ENCODE measurements around the gene SOX18.

Gene SOX18

DNA sequence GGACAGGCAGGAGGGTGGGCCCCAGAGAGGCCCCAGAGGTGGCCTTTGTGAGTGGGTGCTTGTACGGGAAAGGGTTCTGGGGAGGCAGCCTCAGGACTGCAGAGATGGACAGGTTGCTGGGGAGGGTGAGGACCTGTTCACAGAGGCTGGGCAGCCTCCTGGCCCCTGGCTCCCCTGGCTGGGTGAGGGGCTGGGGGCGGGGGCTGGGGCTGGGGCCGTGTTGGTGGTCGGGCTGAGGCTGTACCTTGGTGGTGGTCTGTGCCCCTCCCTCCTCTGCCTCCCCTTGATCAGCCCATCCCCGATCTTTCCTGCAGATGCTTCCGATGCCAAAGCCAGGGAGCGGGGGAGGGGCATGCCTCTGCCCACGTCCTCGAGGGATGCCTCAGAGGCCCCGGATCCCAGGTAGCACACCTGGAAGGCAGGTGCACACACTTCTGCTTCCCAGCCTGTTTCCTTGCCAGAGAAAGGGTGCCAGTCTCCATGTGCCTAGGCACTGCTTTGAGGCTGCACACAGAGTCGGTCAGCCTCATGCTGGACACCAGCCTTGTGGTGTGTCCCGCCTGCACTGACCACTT, 18.4 kb upstream of the SOX18 start:
- DNase-seq = no peak

DNA sequence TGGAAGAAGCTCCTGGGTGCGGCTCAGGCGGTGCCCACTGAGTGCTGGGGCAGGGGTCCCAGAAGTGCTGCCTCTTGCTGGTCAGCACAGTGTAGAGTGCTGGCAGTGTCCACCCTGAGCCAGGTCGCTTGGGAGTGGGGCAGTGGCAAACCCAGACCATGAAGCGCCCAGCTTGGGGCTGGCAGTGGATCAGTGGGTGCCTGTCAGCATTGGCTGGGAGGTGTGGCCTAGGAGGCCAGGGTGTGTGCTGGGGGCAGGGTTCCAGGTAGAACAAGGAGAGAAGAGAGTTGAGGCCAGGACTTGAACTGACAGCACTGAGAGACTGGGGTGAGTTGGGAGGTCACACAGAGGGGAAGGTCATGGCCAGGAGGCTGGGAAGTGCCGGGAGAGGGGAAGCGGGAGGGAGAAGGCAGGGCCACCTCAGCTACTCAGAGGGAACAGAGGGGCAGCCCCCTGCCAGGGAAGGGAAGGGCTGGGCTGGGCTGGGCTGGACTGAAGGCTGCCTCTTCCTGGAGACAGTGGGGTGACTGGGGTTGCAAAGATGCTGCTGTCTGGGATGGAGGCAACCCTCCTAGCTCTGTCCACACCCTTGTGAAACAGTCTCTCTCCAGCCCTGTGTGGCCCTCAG, 17.7 kb upstream of the SOX18 start:
- DNase-seq = no peak

DNA sequence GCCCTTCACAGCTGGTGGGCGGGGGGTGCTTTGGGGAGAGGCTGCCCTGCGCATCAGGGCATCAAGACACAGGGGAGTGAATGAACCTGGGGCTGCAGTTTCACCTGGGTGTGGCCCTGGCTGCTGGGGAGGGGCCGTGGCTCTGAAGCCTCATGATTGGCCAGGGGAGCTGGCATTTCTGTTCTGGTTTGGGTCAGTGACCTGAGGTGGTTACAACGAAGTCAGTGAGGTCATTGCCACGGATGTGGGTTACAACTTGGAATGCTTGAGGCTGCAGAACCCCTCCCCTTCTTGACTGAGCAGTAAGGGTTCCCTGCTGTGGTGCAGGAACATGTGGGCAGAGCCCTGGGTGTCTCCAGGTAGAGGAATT, 16.5 kb upstream of the SOX18 start:
- DNase-seq = no peak

DNA sequence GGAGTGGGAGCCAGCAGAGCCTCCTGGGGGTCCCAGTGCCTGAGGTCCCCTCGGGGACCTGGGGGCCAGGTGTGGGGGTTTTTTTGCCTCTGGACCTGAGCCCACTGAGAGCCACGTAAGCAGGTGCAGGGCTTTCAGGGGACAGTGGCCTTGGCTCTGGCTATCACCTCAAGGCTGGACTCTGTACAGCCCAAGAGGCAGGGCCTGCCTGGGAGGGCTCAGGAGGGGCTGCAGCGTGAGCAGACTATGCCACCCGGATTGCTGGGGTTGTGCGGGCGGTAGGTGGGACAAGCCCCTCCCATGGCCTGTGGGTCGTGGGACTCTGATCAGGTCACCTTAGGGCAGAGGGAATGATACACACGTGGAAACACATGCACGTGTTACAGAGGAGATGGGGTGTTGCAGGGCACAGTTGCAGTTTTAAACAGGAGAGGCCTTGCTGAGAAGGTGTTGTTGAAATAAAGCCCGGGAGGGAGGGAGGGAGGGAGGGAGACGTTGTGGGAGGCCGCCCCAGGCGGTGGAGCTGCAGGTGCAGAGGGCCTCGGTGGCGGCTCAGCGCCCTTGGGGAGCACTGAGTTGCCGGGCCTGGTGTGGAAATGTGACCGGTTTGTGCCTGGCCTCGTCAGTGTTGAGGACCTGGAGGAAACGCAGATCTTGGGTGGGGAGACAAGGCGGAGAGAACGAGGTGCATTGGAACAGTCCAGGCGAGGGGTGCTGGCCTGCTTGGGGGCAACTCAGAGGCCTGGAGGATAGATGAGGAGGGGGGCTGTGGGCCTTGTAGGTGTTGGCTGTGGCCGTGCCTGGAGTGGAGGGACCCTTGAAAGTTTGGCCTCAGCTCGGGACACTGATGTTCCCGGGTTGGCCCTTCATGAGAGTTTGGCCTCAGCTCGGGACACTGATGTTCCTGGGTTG, 15.9 kb upstream of the SOX18 start:
- DNase-seq = no peak

DNA sequence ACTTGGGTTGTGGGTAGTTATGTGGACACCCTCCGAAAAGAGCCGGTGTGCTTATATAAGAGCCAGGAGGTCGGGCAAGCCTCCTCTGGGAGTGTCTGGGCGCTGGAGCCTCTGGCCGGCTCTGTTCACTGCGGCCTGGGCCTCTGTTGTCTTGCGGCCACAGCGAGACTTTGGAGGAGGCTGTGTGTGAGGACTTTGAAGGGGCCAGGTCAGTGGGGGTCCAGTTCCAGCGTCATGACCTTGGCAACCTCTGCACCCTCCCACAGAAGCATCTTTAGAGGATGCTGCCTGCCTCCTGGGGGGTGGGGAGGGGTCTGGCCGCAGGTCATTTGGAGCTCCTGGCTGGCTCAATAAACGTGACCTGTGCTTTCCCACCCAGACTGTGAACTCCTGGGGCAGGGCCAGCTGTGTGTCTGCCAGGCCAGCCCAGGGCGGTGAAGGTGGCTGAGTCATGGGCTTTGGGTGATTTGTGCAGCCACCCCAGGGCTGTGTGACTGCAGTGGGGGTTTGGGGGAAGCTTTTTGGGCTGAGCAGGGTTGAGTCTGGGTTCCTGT, 14.8 kb upstream of the SOX18 start:
- DNase-seq = no peak

DNA sequence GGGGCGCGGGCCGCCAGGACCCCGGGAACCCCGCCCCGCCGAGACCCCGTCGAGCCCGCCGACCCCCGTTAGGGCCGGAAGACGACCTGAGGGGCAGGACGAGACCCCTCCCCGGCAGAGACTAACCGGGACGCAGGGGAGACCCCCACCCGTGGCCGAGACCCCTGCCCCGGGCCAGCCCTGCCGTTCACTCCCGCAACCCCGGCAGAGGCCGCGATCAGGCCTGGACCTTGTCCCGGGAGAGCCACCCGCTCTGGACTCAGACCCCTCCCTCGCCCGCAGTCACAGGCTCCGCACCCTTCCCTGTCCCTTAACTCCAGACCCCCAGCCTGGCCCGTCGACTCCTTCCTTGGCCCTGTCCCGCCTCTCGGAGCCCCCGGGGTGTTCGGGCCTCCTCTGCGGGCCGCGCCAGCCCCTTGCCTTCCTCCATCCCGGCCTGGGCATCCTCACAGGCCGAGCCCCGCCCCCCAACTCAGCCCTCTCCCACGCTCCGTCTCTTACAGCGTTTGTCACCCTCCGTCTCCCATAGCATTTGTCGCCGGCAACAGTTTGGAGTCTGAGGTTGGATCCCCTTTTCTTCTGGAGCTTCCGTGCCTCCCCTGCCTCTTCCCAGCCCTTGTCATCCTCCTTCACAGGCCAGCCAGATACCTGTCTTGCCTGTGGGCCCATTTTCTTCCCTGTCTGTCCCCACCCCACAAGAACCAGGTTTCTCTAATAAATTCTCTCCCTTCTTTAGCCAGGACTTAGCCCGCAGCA, 14.1 kb upstream of the SOX18 start:
- DNase-seq = no peak

DNA sequence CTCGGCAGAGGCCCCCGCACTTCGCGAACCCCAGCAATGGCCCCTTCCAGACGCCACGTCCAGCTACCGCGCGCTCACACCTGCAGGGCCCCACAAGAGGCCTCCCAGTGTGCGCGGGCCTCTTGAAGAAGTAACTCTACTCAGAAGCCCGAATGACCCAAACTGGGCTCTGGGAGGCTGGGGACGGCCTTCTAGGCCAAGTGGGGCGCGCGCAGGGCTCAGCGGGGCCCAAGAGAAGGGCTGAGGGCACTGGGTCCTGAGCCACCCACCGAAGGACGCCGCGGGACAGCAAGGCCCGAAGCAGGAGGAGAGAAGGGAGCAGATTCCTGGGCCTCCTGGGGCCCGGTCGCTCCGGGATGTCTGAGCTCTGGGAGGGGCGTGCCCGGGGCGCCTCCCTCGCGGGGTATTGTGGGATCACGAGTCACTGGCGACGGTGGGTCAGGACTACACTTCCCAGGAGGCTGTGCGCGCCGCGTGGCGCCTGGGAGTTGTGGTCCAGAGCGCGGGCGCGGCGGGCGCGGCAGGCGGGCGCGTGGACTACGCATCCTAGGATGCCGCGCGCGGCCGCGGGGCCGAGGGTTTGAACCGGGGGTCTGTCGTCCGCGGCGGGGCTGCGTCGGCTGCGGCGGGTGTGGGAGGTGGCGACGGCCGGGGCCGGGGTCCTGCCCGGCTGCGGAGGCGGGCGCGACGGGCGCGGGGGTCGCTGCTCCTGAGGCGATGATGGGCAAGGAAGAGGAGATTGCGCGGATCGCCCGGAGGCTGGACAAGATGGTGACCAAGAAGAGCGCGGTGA, 13.4 kb upstream of the SOX18 start, which contains the start of gene TCEA2:
TSS of gene TCEA2 (plus strand) at position 603 of the 793 bp plus-strand sequence. CDS start at position 718, 115 bp downstream.
- peak; percentile 68 for DNase-seq

DNA sequence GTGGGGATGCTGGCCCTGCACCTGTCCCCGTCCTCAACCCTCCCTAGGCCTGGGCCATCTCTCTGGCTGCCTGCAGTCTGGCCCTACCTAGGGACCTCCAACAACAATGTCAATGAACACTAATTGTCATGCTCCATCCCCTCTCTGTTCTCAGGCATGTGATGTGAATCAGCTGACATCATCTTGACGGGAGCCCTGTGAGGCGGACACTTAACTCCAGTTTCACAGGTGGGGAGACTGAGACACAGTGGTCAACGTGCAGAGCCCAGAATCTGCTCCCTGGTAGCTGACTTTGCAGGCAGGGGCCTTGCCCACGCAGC, 12.8 kb upstream of the SOX18 start:
- no peak for DNase-seq

DNA sequence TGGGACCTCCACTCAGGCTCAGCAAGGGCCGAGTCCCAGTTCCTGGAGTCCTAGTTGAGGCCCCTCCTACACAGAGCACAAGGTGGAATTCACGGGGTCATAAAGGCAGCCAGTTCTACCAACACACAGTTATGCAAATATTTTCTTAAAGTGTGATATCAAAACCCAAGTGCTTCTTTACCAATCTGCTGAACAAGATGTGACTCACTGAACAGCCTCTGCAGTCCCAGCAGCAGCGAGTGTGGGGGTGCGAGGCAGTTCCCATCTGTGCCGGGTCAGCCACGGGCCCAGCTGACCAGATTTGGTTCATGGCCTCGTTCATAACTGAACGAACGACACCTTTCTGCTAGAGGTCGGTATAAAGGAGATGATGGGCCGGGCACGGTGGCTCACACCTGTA, 9.1 kb upstream of the SOX18 start:
- DNase-seq = no peak

DNA sequence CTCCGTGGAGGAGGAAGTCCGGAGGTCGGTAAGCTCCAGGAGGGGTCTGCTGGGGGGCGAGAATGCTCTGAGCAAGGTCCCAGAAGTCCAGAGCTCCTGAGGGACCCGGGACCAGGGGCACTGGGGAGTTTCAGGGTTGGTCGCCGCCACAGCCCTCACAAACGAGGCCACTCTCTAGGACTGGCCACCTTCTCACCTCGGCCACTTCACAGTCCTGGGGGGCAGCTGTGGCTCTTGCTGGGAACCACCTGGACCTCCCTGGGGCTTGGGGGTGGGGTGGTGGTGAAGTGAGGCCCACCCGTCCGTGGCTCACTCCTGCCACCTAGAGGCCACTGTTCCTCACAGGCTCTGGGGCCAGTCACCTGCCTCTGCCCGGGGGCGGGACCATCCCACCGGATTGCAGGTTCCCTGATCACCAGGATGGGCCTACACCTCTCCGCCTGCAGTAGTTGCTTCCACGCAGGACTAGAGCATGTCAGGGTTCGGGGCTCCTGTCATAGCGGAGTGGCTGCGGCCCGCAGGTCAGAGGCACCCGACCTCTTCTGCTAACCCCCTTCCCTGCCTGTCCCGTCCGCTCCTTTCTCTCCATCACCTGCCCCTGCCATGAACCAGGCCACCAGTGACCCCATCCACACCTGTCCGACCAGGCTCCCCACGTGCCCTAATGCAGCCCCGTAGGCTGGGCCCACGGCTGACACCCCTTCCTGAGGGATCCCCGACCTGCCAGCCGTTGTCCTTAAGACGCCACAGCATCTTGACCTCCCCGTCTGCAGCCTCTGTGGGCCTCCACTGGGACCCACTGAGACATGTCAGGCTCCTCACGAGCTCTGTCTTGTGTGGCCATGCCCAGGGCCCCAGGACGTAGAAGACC, 8.4 kb upstream of the SOX18 start:
- peak; percentile 66 for DNase-seq

DNA sequence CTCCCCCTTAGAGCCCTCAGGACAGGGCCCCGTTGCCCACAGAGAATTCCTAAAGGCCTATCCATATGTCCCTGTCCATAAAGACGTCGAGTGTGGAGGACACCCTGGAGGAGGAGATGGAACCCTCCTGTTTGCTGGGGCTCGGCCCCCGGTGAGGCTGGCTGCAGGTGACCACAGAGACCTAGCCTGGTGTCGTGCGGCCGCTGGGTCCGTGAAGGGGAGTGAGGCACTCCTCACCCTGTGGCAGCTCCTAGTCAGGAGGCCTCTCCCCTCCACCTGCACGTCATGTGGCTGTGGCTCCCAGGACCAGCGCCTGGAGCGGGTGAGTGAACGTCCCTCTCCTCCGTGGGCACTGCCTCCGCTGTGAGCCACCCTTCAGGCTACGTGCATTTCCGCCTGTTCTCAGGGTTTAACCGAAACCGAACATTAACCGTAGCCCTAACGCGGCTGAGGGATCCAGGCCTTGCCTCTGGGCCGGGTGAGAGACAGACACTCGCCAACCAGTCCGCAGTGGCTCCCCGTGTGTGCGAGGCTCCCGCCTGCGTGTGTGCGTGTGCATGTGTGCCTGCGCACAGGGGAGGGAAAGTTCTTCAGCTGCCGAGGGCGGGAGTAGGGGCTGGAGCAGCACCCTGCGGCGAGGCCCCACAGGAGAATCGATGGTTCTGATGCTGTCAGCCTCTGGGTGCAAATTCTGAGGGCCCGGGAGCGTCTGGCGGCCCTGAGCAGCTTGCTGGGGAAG, 7.6 kb upstream of the SOX18 start:
- no peak for DNase-seq

DNA sequence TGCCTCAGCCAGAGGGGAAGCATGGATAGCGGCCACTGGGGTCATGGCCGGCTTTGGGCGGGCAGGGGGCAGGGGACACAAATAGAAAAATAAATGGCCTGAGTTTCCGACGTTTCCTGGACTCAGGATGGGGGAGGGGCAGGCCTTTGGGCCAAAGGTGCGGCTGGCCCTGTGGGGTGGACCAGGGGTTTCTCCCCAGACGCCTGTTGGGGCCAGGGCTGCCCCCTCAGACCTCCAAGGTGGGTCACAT, 7.1 kb upstream of the SOX18 start:
- DNase-seq = no peak

DNA sequence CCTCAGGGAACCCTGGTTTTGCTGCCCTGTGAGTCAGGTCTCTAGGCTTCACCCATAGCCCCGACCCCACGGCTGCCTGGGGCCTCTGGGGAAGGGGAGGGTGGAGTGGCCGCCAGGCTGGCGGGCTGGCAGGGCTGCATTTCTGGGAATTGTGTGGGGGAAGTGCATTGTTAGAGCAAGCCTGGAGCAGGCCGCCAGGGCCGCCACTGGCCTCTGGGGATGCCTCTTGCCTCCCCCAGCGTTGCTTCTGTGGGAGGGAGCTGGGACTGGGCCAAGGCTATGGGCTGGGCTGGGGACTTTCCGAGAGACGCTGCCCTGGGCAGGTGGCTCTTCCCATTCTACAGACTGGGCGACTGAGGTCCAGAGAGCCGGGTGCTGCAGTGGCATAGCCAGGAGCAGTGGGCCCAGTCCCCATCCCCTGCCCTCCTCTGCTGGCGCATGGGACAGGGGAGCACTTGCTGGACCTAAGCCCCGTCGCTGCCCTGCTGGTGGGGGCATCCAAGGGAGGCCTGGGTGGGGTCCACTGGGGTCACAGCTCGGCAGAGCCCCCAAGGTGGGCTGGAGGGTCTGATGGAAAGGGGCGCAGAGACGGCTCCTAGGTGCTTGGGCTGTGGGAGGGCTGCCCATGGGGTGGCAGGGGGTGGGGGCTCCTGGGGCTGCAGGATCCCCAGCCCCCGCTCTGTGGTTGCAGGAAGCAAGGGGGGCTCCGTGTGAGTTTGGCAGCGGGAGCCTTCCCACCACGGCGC, 6.6 kb upstream of the SOX18 start:
- no peak for DNase-seq

DNA sequence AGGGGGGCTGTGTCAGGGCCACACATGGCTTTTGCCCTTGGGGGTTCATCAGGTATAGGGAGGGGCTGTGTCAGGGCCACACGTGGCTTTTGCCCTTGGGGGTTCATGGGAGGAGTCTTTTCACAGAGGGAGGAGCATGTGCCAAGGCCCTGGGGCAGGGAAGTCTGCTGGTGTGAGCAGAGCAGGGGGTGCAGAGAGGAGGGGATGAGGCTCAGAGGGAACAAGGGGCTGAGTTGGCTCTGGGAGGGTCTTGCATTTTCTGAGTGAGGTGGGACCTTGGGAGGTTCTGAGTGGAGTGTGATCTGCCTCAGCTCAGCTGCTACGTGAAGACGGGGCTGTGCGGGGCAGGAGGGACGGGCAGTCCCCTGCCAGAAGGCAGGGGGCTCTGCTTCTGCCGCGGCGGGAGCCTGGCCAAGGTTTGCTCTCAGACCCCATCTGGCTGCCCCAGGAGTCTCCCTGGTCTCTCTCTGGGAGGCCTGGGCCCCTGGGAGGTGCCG, 6.0 kb upstream of the SOX18 start:
- DNase-seq = no peak

DNA sequence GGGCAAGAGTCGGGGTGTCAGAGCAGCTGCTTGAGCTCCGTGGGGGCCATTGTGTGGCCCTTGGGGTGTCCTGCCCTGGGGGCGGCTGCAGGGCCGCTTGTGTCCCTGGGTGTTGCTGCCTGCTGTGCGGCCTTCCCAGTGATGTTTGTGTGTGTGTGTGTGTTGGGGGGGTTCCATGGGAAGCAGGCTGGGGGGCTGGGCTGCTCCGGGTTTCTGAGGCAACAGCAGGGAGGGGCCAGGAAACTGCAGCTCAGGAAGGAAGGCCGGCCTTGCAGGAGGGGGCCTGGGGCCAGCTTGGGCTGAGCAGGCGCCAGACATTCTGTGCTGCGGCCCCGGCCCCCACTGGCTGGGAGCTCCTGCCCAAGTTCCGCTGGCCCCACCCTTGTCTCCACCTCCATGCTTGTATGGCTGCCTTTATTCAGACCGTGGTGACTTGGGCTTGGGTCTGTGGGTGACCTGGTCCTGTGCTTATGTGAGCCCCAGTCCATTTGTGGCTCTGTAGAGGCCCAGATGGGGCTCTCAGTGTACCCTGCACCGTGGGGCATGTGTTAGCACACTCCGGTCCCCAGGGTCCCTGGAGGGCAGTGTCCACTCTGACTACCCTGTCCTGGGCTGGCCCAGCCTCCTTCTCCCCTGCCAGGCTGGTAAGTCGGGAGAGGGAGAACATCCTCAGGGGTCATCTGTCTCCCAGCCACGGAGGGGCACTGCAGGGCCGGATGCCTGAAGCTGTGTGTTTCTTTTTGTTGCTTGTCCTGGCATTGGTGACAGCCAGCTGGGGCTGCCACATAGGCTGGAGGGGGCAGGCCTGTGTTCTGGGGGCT, 4.6 kb upstream of the SOX18 start:
- no peak for DNase-seq

DNA sequence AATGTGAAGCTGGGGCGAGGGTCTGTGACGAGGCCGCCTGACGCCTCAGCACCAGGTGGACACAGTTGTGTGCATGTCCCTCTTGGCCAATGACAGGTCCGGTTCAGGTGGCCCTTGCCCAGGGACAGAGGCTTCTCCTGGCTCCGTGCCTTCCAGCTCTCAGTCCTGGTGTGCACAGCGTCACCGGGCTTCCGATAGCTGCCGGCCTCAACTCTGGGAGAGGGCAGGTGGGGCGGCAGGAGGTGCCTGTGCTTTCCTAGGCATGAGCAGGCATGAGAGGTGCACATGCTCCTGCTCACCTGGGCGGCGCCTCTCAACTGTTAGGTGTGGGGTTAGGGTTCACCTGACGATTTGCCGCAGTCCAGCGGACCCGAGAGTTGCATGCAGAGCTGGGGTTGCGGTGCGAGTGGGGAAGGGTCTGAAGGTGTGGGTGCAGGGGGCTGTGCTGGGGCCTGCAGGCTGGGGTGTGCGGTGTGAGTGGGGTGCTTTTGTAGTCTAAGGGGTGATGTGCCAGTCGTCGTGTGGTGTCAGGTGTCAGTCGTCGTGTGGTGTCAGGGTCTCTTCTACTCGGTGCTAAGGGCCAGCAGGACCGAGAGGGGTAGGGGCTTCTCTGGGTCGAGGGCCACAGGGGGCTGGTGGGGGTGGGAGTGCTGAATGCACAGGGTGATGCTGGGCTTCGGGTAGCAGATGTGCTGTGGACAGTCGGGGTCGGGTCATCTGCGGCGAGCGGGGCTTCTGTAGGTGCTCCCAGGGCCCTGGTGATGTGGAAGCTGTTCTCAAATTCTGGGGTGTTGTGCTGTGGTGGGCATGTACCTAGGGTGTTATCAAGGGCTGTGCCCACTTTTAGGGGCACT, 3.8 kb upstream of the SOX18 start:
- no peak for DNase-seq

DNA sequence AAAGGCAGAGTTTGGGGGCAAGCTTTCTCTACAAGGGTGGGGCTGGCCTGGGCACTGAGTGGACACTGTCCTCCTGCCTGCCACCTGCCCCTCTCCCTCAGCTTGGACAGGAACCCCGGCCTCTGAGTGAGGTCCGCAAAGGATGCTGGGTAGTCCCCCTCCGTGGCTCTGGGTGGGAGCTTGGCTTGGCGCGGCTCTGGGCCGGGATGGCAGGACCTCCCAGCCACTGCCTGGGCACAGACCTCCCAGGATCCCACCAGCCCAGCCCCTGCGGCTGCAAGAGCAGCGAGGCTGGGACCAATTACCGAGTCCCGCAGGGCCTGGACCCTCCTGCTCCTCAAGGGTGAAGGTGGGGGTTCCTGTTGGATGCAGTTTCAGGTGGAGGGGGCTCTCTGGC, 2.9 kb upstream of the SOX18 start:
- DNase-seq = no peak

All from NCI-H187 treated with DMSO at 0.1 percent for 48 hours (cell line).